Measurements from ENCODE around the gene SMAD1.

SMAD1 gene

GRCh38 chr4:145524552-145524951 is 42.9 kb downstream of the SMAD1 start:
- H3K4me3 ChIP-seq (ENCODE audit: low read depth, low read length): no peak overlapping the region
- no peak for TF ChIP-seq CTCF (IDR thresholded peaks at IDR 0.05; ENCODE audit: low read depth, low read length)

GRCh38 chr4:145525291-145525740 is 43.7 kb downstream of the SMAD1 start:
- H3K4me3 ChIP-seq (ENCODE audit: low read depth, low read length): no peak overlapping the region
- no peak for TF ChIP-seq CTCF (IDR thresholded peaks at IDR 0.05; ENCODE audit: low read depth, low read length)

- H3K4me3 ChIP-seq (ENCODE audit: low read depth, low read length): no peak overlapping the region
Measured at GRCh38 chr4:145527773-145528172, 46.1 kb downstream of the SMAD1 start.

GRCh38 chr4:145528601-145529000 is 46.9 kb downstream of the SMAD1 start:
- H3K4me3 ChIP-seq (ENCODE audit: low read depth, low read length): no peak overlapping the region
- no peak for TF ChIP-seq CTCF (IDR thresholded peaks at IDR 0.05; ENCODE audit: low read depth, low read length)

More at GRCh38 chr4:145527773-145528172, 46.1 kb downstream of the SMAD1 start:
- no peak for TF ChIP-seq CTCF (IDR thresholded peaks at IDR 0.05; ENCODE audit: low read depth, low read length)

GRCh38 chr4:145530189-145530588 is 48.5 kb downstream of the SMAD1 start:
- no peak overlapping the region for H3K4me3 ChIP-seq (ENCODE audit: low read depth, low read length)
- no peak for TF ChIP-seq CTCF (IDR thresholded peaks at IDR 0.05; ENCODE audit: low read depth, low read length)

- no peak overlapping the region for H3K4me3 ChIP-seq (ENCODE audit: low read depth, low read length)
Measured at GRCh38 chr4:145530662-145531061, 49.0 kb downstream of the SMAD1 start.

GRCh38 chr4:145531223-145531622 is 49.6 kb downstream of the SMAD1 start:
- no peak for TF ChIP-seq CTCF (IDR thresholded peaks at IDR 0.05; ENCODE audit: low read depth, low read length)
- no peak overlapping the region for H3K4me3 ChIP-seq (ENCODE audit: low read depth, low read length)

More at GRCh38 chr4:145530662-145531061, 49.0 kb downstream of the SMAD1 start:
- TF ChIP-seq CTCF (IDR thresholded peaks at IDR 0.05; ENCODE audit: low read depth, low read length): no peak
